Activated naive CD8-positive, alpha-beta T cell treated with anti-CD3 and anti-CD28 coated beads, Interleukin-2, amount 50 U/mL, for 16 hours (primary cell): ENCODE measurements around the gene PLS1.

Source experiments
- DNase-seq: peaks from one replicate; pipeline ENCODE4 v3.0.0-alpha.2; 2020; ENCODE audit warnings: low read depth, low spot score

Gene PLS1

GRCh38 chr3:142641504-142641903 is 45.3 kb downstream of the PLS1 start:
- DNase-seq = no peak

DNA sequence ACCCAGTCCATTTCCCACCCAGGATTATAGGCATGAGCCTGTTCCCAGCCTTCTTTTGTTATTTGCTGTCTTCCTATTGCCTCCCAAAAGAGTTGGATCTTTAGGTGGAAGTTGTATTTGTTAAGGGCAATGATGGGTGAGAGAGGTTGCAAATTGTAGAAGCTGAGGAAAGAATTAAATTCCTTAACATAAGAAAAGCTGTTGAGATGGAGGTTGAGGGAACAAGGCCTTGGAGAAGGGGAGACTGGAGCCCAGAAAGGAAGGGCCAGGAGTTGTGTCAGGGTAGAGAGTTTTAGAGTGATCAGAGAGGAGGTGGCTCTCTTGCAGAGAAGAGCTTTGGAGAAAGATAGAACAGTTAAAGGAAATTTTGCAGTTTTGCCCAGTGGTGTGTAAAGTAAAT is 46.8 kb downstream of the PLS1 start:
- DNase-seq = no peak

GRCh38 chr3:142644502-142644901 is 48.3 kb downstream of the PLS1 start:
- DNase-seq = no peak

GRCh38 chr3:142645236-142645793 is 49.1 kb downstream of the PLS1 start:
- no peak for DNase-seq

DNA sequence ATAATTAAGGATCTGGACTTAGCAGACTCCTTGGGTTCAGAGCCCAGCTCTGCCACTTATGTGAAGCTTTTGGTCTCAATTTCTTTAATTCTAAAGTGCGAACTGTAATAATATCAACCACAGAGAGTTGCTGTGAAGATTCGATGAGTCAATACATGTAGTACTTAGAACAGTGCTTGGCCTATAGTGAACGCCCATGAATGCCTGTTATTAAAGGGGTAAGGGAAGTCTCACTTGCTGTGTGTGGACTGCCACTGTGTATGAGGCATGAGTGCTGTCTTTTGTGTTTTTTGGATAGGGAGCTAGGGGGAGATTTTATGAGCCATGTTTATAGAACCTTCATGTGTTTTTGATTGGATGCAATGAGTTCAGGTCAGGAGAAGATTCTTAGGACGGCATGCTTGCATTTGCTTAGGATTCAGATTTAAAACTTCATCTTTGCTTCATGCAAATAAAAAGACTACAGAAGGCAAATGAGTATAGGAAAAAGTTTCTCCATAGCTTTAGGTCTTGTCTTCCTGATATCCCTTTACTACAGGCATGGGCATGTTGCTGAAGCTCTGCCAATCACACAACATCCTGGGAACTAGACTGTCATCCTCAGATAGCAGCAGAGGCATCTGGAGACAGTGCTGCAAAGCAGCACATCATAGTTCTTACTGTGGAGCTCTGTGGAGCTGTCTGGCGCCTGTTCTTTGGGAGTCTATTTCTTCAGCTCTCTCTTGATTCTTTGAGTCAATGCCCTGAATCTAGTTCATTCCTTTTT is 50.0 kb downstream of the PLS1 start:
- DNase-seq = no peak

- DNase-seq = no peak
Measured at GRCh38 chr3:142647856-142648255, 51.7 kb downstream of the PLS1 start.

DNA sequence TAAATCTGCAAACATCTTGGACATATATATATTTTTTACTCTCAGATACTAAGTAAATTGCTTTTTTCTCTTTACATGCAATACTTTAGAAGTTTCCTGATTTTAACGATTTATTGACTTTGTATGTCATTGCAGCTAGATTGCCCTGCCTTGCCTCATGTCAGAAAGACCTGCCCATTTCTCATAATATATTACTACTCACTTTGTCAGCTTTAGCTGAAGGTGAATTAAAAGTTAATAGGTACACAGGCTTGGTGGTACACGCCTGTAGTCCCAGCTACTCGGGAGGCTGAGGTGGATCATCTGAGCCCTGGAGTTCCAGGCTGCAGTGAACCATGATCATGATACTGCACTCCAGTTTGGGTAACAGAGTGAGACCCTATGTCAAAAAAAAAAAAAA is 52.8 kb downstream of the PLS1 start:
- no peak for DNase-seq

- DNase-seq = no peak
Measured at GRCh38 chr3:142650001-142650693, 54.0 kb downstream of the PLS1 start.

DNA sequence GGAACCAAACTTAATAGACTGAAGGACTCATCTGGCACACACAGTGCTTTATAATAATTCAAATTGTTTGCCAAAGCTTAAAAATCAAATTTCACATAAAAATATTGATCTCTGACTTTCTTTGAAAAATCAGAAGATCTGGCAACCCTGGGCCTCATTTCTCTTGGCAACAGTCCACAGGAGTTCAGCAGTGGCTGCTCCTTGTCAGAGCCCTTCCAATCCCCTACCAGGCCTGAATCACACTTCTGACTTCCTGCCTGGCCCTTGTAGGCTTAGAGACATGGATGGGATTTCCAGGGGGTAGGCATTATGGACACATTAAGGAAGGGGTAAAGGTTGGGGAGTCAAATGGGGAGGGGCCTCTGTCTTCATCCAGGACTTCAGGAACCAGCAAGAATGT is 55.5 kb downstream of the PLS1 start:
- DNase-seq = no peak

GRCh38 chr3:142652826-142653292 is 56.7 kb downstream of the PLS1 start:
- no peak for DNase-seq

- no peak for DNase-seq
Measured at GRCh38 chr3:142656575-142656974, 60.4 kb downstream of the PLS1 start.

DNA sequence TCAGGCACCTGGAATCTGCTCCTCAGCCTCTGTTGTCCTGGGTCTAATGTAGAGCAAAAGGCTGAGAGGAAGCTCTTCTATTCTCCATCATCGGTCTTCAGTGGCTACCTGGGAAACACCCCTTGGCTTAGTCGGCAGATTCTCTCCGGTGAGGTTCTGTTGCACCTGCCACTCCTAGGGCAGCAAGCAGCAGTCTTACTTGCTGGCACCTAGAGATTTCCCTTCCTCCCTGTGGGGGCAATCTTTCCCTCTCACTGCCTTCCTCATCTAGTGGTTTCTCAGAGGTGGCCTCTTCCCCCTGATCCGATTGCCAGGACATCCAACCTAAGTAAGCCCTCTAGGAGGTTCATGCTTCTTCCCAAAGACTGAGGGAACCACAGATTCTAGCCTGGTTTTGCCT is 60.8 kb downstream of the PLS1 start:
- DNase-seq = no peak

DNA sequence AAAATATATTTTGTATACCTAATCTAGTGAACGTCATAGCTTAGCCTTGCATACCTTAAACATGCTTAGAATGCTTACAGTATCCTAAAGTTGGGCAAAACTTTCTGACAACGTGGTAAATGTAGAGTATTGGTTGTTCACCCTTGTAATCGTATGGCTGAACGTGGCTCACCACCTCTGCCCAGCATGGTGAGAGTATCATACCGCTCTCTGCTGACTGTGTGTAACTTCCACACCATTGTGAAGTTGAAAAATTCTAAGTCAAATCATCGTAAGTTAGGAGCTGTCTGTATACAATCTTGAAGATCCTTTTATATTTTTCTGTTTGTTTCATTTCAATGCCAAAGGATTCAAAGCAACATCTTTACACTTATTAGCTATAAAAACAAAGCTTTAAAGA is 64.2 kb downstream of the PLS1 start:
- DNase-seq = no peak

GRCh38 chr3:142660893-142661292 is 64.7 kb downstream of the PLS1 start:
- no peak for DNase-seq

DNA sequence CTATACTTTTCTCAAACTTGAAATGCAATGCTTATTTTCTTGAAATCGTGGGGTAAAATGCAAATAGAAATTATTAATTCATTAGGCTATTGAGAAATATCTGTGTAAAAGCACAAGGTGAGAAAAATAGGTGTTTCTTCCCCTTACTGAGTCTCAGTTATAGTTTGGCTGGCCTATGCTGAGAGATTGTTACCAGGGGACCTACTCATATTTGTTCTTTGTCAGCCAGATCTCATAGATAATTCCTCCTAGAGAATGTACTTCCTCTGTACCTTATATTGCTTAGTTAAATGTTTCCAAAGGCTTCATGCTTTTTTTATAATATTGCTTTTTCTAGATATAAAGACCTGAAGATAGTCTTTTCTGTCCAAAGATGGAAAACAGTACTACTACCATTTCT is 67.7 kb downstream of the PLS1 start:
- DNase-seq = no peak

DNA sequence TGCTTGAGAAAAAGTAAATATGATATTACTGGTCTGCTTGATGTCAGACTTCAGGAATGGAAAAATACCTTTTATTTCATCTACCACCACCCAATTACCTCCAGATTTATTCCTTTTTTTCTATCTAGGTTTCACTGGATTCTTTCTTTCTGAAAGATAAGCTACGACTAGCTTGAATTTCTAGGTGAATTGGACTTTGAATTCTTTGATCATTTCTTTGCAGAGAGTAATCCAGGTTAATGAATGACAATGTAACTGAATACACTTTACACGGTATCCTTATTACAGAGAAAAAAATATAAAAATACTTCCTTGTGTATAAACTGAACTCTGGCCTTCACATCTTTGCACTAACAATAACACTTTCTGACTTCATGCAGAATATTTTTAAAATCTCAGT is 68.1 kb downstream of the PLS1 start:
- DNase-seq = no peak

DNA sequence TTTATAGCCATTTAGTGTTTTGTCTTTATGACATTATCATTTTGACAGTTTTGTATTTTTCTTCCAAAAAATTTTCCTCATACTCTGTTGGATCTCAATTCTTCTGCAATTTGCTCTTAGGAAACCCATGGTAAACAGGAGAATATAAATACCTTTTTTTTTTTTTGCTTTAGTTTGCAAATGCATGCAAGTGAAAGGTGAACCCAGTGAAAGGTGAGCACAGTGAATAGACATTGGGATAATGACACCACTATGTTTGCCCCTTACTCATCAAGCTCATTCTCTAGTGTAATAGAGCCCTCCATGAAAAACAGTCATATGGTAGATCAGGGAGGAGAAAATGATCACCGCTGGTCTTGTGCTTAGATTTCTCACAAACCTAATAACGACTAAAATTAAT is 68.6 kb downstream of the PLS1 start:
- no peak for DNase-seq

GRCh38 chr3:142670120-142670519 is 73.9 kb downstream of the PLS1 start:
- DNase-seq = no peak

- no peak for DNase-seq
Measured at GRCh38 chr3:142676151-142676550, 80.0 kb downstream of the PLS1 start.

- no peak for DNase-seq
Measured at GRCh38 chr3:142680710-142681109, 84.5 kb downstream of the PLS1 start.

DNA sequence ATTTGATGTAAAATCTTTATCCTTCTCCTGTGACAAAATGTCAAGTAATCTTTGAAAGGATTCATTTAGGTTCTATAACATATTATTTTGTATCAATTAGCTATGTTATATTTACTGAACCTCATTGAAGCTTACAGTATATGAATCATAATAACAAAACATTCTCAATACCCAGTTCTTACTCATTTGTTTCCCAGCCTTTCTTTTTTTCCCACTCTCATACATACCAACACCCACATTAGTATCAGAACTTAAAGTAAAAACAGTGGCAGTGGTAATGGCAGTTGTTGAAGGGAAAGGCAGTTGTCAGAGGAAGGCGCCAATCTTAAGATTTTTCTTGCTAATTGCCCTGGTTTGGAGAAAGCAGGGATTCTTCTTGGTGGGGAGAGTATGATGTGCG is 94.4 kb downstream of the PLS1 start:
- DNase-seq = no peak

DNA sequence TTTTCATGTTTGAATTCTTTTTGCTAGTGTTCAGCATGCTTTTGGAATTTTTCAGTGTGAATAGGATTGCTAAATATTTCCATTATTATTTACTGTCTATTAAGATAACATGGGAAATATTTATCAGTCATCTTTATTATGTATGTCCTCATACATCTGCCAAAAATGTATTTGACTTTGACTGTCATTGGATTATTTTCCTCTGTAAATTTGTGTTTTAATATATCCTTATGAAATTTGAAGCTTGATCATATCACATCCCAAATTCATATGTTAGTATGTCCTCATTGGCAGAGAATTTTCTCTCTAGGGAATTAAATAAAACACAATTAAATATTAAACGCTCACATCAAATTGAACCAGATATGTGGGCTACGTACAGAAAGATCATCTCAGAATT is 95.3 kb downstream of the PLS1 start:
- DNase-seq = no peak
